T-helper 1 cell treated with Interleukin-12 subunit alpha and Interleukin-12 subunit beta and Interleukin-4 antibody, amounts not matched to agents 30 μg/mL and 1 μg/mL, for 36 hours (primary cell): ENCODE results near the gene GARIN1A.

Experiments
- H3K27ac Mint-ChIP-seq: one replicate; pipeline ENCODE4 v1.8.0; 2021; ENCODE audit warnings: mild to moderate bottlenecking, mixed read lengths
- H3K27me3 Mint-ChIP-seq: one replicate; pipeline ENCODE4 v1.8.0; 2021; ENCODE audit warnings: low read depth, mixed read lengths
- H3K36me3 Mint-ChIP-seq: one replicate; pipeline ENCODE4 v1.8.0; 2021; ENCODE audit warnings: low read depth, mixed read lengths
- H3K4me1 Mint-ChIP-seq: one replicate; pipeline ENCODE4 v1.8.0; 2021; ENCODE audit warnings: low read depth, mixed read lengths
- H3K4me3 Mint-ChIP-seq: one replicate; pipeline ENCODE4 v1.8.0; 2021; ENCODE audit warnings: mild to moderate bottlenecking, moderate library complexity, mixed read lengths
- H3K9me3 Mint-ChIP-seq: one replicate; pipeline ENCODE4 v1.8.0; 2021; ENCODE audit warnings: mixed read lengths

GARIN1A gene

GRCh38 chr7:128693373-128694015 is 21.4 kb downstream of the GARIN1A start:
- H3K4me1 Mint-ChIP-seq = peaks cover 6% of the 10 kb centered on the region
- no peak overlapping the region for H3K27ac Mint-ChIP-seq
- no peak overlapping the region for H3K4me3 Mint-ChIP-seq
- H3K27me3 Mint-ChIP-seq = peaks cover 33% of the 10 kb centered on the region
- H3K36me3 Mint-ChIP-seq = peaks cover 2% of the 10 kb centered on the region
- no peaks in the 10 kb centered on the region for H3K9me3 Mint-ChIP-seq

DNA sequence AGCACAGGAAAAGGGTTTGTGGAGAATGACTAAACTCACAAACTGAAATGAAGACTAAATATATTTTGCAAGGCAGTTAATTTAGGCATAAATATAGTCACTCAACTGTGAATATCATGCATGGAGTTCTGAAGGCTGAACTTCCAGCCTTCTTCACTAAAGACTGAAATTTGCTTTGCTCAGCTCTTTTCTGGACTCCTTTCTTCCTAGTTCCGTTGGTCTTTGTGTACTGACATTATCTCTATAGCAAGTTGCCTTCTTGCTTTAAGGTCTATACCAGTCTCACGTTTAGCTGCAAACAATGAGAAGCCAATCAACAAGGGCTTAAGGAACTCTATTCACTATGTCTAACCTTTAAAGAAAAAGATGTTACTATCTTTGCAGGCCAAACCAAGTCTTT is 22.6 kb downstream of the GARIN1A start:
- H3K27ac Mint-ChIP-seq = no peak overlapping the region
- H3K27me3 Mint-ChIP-seq = peaks cover 44% of the 10 kb centered on the region
- H3K4me3 Mint-ChIP-seq = no peak overlapping the region
- H3K36me3 Mint-ChIP-seq = peaks cover 2% of the 10 kb centered on the region
- no peaks in the 10 kb centered on the region for H3K9me3 Mint-ChIP-seq
- peaks cover 6% of the 10 kb centered on the region for H3K4me1 Mint-ChIP-seq

GRCh38 chr7:128697302-128697905 is 25.3 kb downstream of the GARIN1A start:
- peaks cover 66% of the 10 kb centered on the region for H3K27me3 Mint-ChIP-seq
- no peak overlapping the region for H3K27ac Mint-ChIP-seq
- H3K36me3 Mint-ChIP-seq = peaks cover 2% of the 10 kb centered on the region

GRCh38 chr7:128699196-128699712 is 27.2 kb downstream of the GARIN1A start:
- peaks cover 2% of the 10 kb centered on the region for H3K36me3 Mint-ChIP-seq
- no peak overlapping the region for H3K27ac Mint-ChIP-seq
- H3K9me3 Mint-ChIP-seq = no peaks in the 10 kb centered on the region
- H3K4me1 Mint-ChIP-seq = peaks cover 6% of the 10 kb centered on the region
- peaks cover 72% of the 10 kb centered on the region for H3K27me3 Mint-ChIP-seq
- no peak overlapping the region for H3K4me3 Mint-ChIP-seq

More at GRCh38 chr7:128697302-128697905, 25.3 kb downstream of the GARIN1A start:
- Mint-ChIP-seq H3K9me3 (no peaks in the 10 kb centered on the region), H3K4me1 (peaks cover 6% of the 10 kb centered on the region), H3K4me3 (peak overlapping the region; percentile 77)

DNA sequence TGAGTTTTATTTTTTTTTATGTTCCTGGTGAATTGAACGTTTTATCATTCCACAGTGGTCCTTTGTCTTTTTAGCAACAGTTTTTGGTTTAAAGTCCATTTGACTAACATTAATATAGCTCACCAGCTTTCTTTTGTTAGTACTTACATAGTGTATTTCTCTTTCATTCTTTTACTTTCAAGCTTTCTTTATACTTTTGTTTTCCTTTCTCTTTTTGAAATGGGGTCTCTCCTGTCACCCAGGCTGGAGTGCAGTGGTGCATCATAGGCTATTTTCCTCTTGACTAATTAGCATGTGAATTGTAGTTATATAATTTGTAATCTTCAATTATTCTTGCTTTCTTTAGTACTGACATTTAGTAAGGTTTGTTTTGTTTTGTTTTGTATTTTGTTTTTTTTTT is 27.8 kb downstream of the GARIN1A start:
- H3K4me3 Mint-ChIP-seq = no peak overlapping the region
- peaks cover 2% of the 10 kb centered on the region for H3K36me3 Mint-ChIP-seq

GRCh38 chr7:128701062-128701785 is 29.1 kb downstream of the GARIN1A start:
- Mint-ChIP-seq H3K4me3 (no peak overlapping the region), H3K27me3 (peaks cover 62% of the 10 kb centered on the region), H3K9me3 (no peaks in the 10 kb centered on the region), H3K27ac (peak overlapping the region; percentile 7), H3K4me1 (peaks cover 6% of the 10 kb centered on the region), H3K36me3 (peaks cover 2% of the 10 kb centered on the region)

More for the DNA sequence above, 27.8 kb downstream of the GARIN1A start:
- no peaks in the 10 kb centered on the region for H3K9me3 Mint-ChIP-seq
- H3K27ac Mint-ChIP-seq = no peak overlapping the region
- peaks cover 70% of the 10 kb centered on the region for H3K27me3 Mint-ChIP-seq
- peaks cover 6% of the 10 kb centered on the region for H3K4me1 Mint-ChIP-seq

DNA sequence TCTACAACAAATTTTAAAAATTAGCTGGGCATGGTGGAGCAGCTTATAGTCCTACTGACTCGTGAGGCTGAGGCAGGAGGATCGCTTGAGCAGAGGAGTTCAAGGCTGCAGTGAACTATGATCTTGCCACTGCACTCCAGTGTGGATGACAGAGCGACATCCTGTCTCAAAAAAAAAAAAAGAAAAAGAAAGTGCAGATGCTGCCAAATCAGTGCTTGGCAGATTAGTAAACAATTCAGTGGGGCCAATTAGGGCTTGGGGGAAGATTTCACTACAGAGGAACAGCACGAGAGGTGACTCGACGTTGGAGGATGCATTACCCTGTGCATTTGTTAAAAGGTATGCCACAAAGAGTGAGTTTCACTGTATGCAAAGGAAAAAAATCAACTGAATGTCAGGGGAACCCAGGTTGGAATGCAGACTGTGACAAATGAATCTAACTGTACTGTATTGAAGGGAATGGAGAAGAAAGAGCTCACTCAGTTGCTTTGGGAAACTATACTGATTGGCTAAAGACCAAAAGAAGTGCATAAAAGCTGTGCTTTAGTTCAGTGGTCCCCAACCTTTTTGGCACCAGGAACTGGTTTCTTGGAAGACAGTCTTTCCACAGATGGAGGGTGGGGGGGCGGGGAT is 31.6 kb downstream of the GARIN1A start:
- Mint-ChIP-seq H3K4me3 (no peak overlapping the region), H3K4me1 (no peaks in the 10 kb centered on the region), H3K27me3 (peaks cover 37% of the 10 kb centered on the region), H3K9me3 (no peaks in the 10 kb centered on the region), H3K36me3 (no peaks in the 10 kb centered on the region), H3K27ac (no peak overlapping the region)

- H3K4me3 Mint-ChIP-seq = no peak overlapping the region
- no peak overlapping the region for H3K27ac Mint-ChIP-seq
- no peaks in the 10 kb centered on the region for H3K4me1 Mint-ChIP-seq
- H3K27me3 Mint-ChIP-seq = peaks cover 30% of the 10 kb centered on the region
- H3K36me3 Mint-ChIP-seq = no peaks in the 10 kb centered on the region
- H3K9me3 Mint-ChIP-seq = no peaks in the 10 kb centered on the region
Observed at GRCh38 chr7:128705891-128706333, 33.8 kb downstream of the GARIN1A start.

DNA sequence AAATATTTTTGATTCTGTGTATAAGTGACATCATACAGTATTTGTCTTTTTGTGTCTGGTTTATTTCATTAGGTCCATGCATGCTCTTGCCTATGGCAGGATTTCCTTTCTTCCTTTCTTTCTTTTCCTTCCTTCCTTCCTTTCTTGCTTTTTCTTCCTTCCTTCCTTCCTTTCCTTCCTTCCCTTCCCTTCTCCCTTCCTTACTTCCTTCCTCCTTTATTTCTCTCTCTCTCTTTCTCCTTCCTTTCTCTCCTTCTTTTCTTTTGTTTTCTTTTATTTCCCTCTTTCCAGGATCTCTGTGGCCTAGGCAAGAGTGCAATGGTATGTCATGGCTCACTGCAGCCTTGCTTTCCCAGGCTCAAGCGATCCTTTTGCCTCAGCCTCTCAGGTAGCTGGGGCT is 35.7 kb downstream of the GARIN1A start:
- H3K36me3 Mint-ChIP-seq = no peaks in the 10 kb centered on the region
- H3K27ac Mint-ChIP-seq = no peak overlapping the region
- no peaks in the 10 kb centered on the region for H3K9me3 Mint-ChIP-seq
- no peak overlapping the region for H3K4me3 Mint-ChIP-seq
- peaks cover 22% of the 10 kb centered on the region for H3K27me3 Mint-ChIP-seq
- H3K4me1 Mint-ChIP-seq = no peaks in the 10 kb centered on the region

DNA sequence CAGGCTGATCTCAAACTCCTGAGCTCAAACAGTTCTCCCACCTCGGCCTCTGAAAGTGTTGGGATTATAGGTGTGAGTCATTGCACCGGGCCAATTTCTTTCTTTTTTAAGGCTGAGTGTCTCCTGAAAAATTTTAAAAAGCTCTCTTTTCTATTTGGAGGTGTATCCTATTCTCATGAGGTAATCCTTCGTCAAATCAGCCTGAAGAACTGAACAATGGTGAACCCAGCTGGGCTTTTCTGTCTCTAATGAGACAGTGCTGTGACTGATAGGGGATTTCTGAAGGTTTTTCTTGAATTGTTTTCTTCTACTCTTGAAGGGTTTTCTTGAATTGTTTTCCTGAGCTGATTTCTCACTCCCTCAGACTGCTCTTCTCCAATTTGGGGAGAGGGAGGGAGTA is 36.1 kb downstream of the GARIN1A start:
- H3K36me3 Mint-ChIP-seq = no peaks in the 10 kb centered on the region
- H3K4me1 Mint-ChIP-seq = no peaks in the 10 kb centered on the region
- no peaks in the 10 kb centered on the region for H3K9me3 Mint-ChIP-seq
- H3K27ac Mint-ChIP-seq = no peak overlapping the region
- peaks cover 22% of the 10 kb centered on the region for H3K27me3 Mint-ChIP-seq
- no peak overlapping the region for H3K4me3 Mint-ChIP-seq

GRCh38 chr7:128708824-128709223 is 36.7 kb downstream of the GARIN1A start:
- Mint-ChIP-seq H3K27ac (no peak overlapping the region), H3K36me3 (no peaks in the 10 kb centered on the region), H3K27me3 (peaks cover 19% of the 10 kb centered on the region), H3K4me3 (no peak overlapping the region), H3K9me3 (no peaks in the 10 kb centered on the region), H3K4me1 (no peaks in the 10 kb centered on the region)

- H3K4me3 Mint-ChIP-seq = no peak overlapping the region
- H3K9me3 Mint-ChIP-seq = no peaks in the 10 kb centered on the region
- peaks cover 22% of the 10 kb centered on the region for H3K27me3 Mint-ChIP-seq
Observed at GRCh38 chr7:128710481-128710880, 38.4 kb downstream of the GARIN1A start.

DNA sequence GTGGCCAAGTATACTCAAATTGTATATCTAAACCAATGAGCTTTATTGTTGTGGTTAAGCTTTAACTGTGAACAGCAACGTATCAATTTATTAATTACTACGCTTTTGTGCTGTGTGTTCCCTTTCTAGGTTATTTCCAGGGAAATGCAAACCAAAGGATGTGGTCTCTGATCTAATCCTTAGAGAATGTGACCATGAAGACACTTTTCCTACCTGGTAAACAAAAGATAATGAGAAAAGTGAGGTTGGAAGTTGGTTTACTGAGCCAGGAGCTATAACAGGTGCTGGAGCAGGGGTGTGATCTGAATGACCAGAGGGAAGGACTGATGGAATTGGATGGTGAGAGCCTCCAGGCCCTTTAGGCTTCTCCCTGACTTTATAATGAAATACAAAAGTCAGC is 41.7 kb downstream of the GARIN1A start:
- Mint-ChIP-seq H3K9me3 (no peaks in the 10 kb centered on the region), H3K4me1 (no peaks in the 10 kb centered on the region), H3K27me3 (peaks cover 27% of the 10 kb centered on the region), H3K4me3 (no peak overlapping the region), H3K36me3 (no peaks in the 10 kb centered on the region), H3K27ac (no peak overlapping the region)

More at GRCh38 chr7:128710481-128710880, 38.4 kb downstream of the GARIN1A start:
- H3K4me1 Mint-ChIP-seq = no peaks in the 10 kb centered on the region
- no peaks in the 10 kb centered on the region for H3K36me3 Mint-ChIP-seq
- H3K27ac Mint-ChIP-seq = no peak overlapping the region

- Mint-ChIP-seq H3K27me3 (peaks cover 25% of the 10 kb centered on the region), H3K36me3 (no peaks in the 10 kb centered on the region)
Observed at GRCh38 chr7:128714701-128715495, 42.8 kb downstream of the GARIN1A start.

More at GRCh38 chr7:128714701-128715495, 42.8 kb downstream of the GARIN1A start:
- Mint-ChIP-seq H3K4me3 (no peak overlapping the region), H3K9me3 (no peaks in the 10 kb centered on the region), H3K4me1 (no peaks in the 10 kb centered on the region), H3K27ac (no peak overlapping the region)
